H1 (cell line): ENCODE results near the gene BORCS6.

Source experiments
- EZH2 ChIP-seq: fragments of 200-600 bp; sonication (generic); IDR thresholded peaks from 2 replicates; pipeline ENCODE4 v1.7.1; 2012; ENCODE audit warnings: low read depth, mild to moderate bottlenecking, moderate library complexity, low read length, inconsistent platforms; ENCODE audit not compliant: severe bottlenecking
- HDAC2 ChIP-seq, 2 experiments: fragments of 300-600 bp in 1 of 2; sonication (generic) in 1 of 2; IDR thresholded peaks; 2 replicates each; pipeline ENCODE4 v1.6.1; 2011 to 2012; ENCODE audit warnings: low read depth in 2 of 2, low read length in 2 of 2, mild to moderate bottlenecking in 2 of 2, moderate library complexity in 2 of 2, borderline replicate concordance in 1 of 2, inconsistent platforms in 1 of 2
- SRF ChIP-seq: IDR thresholded peaks from 2 replicates; pipeline ENCODE4 v1.6.1; 2011; ENCODE audit warnings: mild to moderate bottlenecking, low read depth, low read length, moderate library complexity
- TEAD4 ChIP-seq: IDR thresholded peaks from 2 replicates; pipeline ENCODE4 v1.6.1; 2012; ENCODE audit warnings: low read depth, low read length, inconsistent platforms, mixed read lengths

DNA sequence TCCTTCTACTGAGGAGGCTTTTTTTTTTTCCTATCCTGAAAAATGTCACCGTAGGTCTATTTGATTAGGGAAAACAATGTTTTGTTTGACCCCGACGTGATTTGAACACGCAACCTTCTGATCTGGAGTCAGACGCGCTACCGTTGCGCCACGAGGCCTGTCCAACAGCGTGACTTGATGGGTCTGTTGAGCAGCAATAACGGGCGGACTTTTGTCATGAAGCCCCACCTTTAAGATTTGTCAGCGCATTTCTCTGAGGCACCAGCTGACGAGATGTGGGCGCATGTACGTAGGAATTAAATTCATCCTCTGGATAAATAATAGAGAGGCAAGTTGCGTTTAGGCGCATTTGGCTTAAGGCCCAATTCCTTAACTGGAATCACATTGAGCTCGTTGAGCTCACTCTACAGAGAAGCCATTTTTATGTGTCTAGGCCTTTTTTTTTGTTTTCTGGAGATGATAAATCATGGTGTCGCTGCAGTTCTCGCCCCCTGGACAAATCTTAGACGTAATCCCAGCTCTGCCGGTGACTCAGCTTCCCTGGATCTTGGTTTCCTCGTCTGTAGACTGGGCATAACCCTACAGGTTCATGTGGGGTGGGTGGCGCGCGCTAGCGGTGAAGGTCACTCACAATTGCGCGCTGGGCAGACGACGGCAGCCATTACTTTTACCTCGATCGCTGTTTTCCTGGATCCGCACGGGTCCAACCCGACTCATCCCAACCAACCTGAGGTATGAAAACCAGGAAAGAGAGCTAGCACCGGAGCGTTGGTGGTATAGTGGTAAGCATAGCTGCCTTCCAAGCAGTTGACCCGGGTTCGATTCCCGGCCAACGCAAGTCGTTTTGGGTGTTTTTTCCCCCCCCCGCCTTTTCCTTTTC, 31.0 kb upstream of the BORCS6 start:
- TF ChIP-seq EZH2 (no peak), TEAD4 (peak; percentile 90), HDAC2 (IDR thresholded peaks at IDR 0.05; ENCODE audit: borderline replicate concordance in 1 of 2, low read depth in 2 of 2, low read length in 2 of 2) (0 out of 4 replicates have a peak, but pooled peaks have one; percentile 1 to 32), SRF (no peak)
